Hepatocyte (in vitro differentiated cells): ENCODE measurements around the gene ECSCR. TPM values are rescaled to one million over a fixed set of nuclear protein-coding genes. Genes with fewer than 3 reads are reported as not detected.
A peak's percentile ranks its signal among the peaks of the same experiment; 100 is the strongest.

ENCODE experiments used
- DNase-seq: peaks from one replicate; pipeline ENCODE4 v3.0.0-alpha.2; 2016; ENCODE audit warnings: low spot score
- H2AFZ ChIP-seq: fragments of 200-600 bp; sonication (generic); 2 replicates; pipeline ENCODE4 v1.6.0; 2016; ENCODE audit warnings: antibody characterized with exemption, mild to moderate bottlenecking
- H3K27ac ChIP-seq: fragments of 200-600 bp; sonication (generic); 2 replicates; pipeline ENCODE4 v1.5.1; 2016; ENCODE audit warnings: mild to moderate bottlenecking
- H3K27me3 ChIP-seq: fragments of 200-600 bp; sonication (generic); 2 replicates; pipeline ENCODE4 v1.6.1; 2016
- H3K36me3 ChIP-seq: fragments of 200-600 bp; sonication (generic); replicated peaks from 2 replicates; pipeline ENCODE4 v1.5.1; 2016; ENCODE audit warnings: low read depth; ENCODE audit not compliant: insufficient read depth
- H3K4me1 ChIP-seq: fragments of 200-600 bp; sonication (generic); 2 replicates; pipeline ENCODE4 v1.5.1; 2016; ENCODE audit warnings: mild to moderate bottlenecking, moderate library complexity; ENCODE audit not compliant: insufficient read depth
- H3K4me2 ChIP-seq: fragments of 200-600 bp; sonication (generic); 2 replicates; pipeline ENCODE4 v1.6.0; 2016
- H3K4me3 ChIP-seq: fragments of 200-600 bp; sonication (generic); 2 replicates; pipeline ENCODE4 v1.5.1; 2016; ENCODE audit warnings: mild to moderate bottlenecking
- H3K79me2 ChIP-seq: fragments of 200-600 bp; sonication (generic); 2 replicates; pipeline ENCODE4 v1.6.0; 2017; ENCODE audit warnings: mild to moderate bottlenecking
- H3K9me2 ChIP-seq: fragments of 200-600 bp; sonication (generic); replicated peaks from 2 replicates; pipeline ENCODE4 v1.6.0; 2017; ENCODE audit warnings: mild to moderate bottlenecking; ENCODE audit not compliant: insufficient read depth
- H3K9me3 ChIP-seq: fragments of 200-600 bp; sonication (generic); 2 replicates; pipeline ENCODE4 v1.5.1; 2016; ENCODE audit warnings: low read depth, mild to moderate bottlenecking
- H4K20me1 ChIP-seq: fragments of 200-600 bp; sonication (generic); 2 replicates; pipeline ENCODE4 v1.6.0; 2016; ENCODE audit warnings: mild to moderate bottlenecking; ENCODE audit not compliant: insufficient read depth, poor library complexity, severe bottlenecking
- CTCF ChIP-seq: fragments of 200-600 bp; sonication (generic); IDR thresholded peaks from 2 replicates; pipeline ENCODE4 v1.5.1; 2016; ENCODE audit warnings: antibody characterized with exemption, mild to moderate bottlenecking; ENCODE audit not compliant: poor library complexity
- EZH2 ChIP-seq: fragments of 200-600 bp; sonication (generic); IDR thresholded peaks from 2 replicates; pipeline ENCODE4 v1.6.1; 2016; ENCODE audit warnings: antibody characterized with exemption, mild to moderate bottlenecking, borderline replicate concordance
- EZH2phosphoT487 ChIP-seq: fragments of 200-600 bp; sonication (generic); IDR thresholded peaks from one replicate; pipeline ENCODE4 v1.6.1; 2018; ENCODE audit warnings: antibody characterized with exemption, mild to moderate bottlenecking, low read depth, moderate library complexity; ENCODE audit not compliant: unreplicated experiment, severe bottlenecking
- WGBS: methylation state at CpG from one replicate; pipeline ENCODE4 v1.1.6; 2016; ENCODE audit warnings: low lambda C conversion rate; ENCODE audit errors: missing lambda C conversion rate; 5-methylcytosine and 5-hydroxymethylcytosine counted together
- polyA plus RNA-seq: library from polyadenylated mRNA; unstranded; fragments of >200 nt; fragmentation: Nextera tagmentation; extraction: Ambion mirVana; gene quantifications from 2 replicates; pipeline ENCODE4 v1.2.1, GENCODE V29; 2016
- total RNA-seq: library from RNA; depleted of rRNA; stranded (reverse); fragments of >200 nt; gene quantifications from 2 replicates; pipeline ENCODE4 v1.2.3, GENCODE V29; 2014

The ECSCR gene
- total and polyA plus RNA-seq, 2 experiments from 2014 or later, result 0.27 to 0.42 TPM

- no peaks in the 10 kb centered on the region for H3K79me2 ChIP-seq
- peaks cover 11% of the 10 kb centered on the region for H3K4me1 ChIP-seq
- H3K9me2 ChIP-seq, result no peaks in the 10 kb centered on the region
- H3K27me3 ChIP-seq, result no peaks in the 10 kb centered on the region
- no peaks in the 10 kb centered on the region for H4K20me1 ChIP-seq
- H3K27ac ChIP-seq, result peak within 1 kb of the TSS; percentile 98
- DNase-seq, result peak; percentile 95
- H3K4me3 ChIP-seq, result peak within 1 kb of the TSS; percentile 90
- no peaks in the 10 kb centered on the region for H3K36me3 ChIP-seq
- 6% methylated on average over 39 of the region's 49 CpGs for WGBS
- H3K4me2 ChIP-seq, result peak within 1 kb of the TSS; percentile 88
- H2AFZ ChIP-seq, result peak within 1 kb of the TSS; percentile 97
- TF ChIP-seq CTCF (no peak), EZH2phosphoT487 (no peak), EZH2 (no peak)
- no peaks in the 10 kb centered on the region for H3K9me3 ChIP-seq
These were observed 23.3 kb downstream of the ECSCR start, which contains the start of gene DNAJC18 for GRCh38 chr5:139439013-139439903. TSS of gene DNAJC18 (minus strand) at chr5:139439525. CDS start at chr5:139439445, 80 bp downstream.

DNA sequence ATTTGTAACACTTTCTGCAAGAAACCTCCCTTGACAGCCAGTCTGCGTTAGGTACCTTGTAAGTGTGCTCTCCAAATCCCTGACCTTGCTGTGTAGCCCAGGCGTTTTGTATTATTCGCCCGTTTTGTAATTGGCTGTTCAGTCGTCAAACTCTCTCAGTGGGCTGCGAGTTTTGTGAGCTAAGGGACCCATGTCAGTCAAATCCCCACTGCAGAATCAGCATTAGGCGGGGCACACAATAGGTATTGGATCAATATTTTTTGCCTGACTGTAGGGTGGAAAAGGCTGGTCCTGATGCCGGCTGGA, 23.9 kb downstream of the ECSCR start:
- H3K9me3 ChIP-seq, result no peaks in the 10 kb centered on the region
- H3K4me2 ChIP-seq, result peak overlapping the region; percentile 88
- peak overlapping the region; percentile 90 for H3K4me3 ChIP-seq
- H2AFZ ChIP-seq, result peak overlapping the region; percentile 97
- H3K4me1 ChIP-seq, result peaks cover 8% of the 10 kb centered on the region
- TF ChIP-seq EZH2, result no peak
- TF ChIP-seq EZH2phosphoT487, result no peak
- TF ChIP-seq CTCF, result no peak
- no peaks in the 10 kb centered on the region for H3K79me2 ChIP-seq
- no peak for DNase-seq
- no peaks in the 10 kb centered on the region for H3K36me3 ChIP-seq
- H3K9me2 ChIP-seq, result no peaks in the 10 kb centered on the region
- 32% methylated on average over 8 of the region's 8 CpGs for WGBS
- peak overlapping the region; percentile 98 for H3K27ac ChIP-seq
- no peaks in the 10 kb centered on the region for H3K27me3 ChIP-seq
- no peaks in the 10 kb centered on the region for H4K20me1 ChIP-seq

DNA sequence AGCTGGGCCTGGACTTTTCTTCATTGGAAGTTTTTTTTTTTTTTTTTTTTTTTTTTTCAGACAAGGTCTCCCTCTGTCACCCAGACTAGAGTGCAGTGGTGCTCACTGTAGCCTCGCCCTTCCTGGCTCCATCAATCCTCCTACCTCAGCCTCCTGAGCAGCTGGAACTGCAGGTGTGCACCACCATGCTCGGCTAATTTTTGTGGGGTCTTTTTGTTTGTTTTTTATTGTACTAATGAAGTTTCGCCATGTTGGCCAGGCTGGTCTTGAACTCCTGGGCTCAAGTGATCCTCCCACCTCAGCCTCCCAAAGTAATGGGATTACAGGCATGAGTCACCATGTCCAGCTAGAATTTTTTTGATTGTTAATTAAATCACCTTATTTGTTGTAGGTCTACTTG, 26.9 kb downstream of the ECSCR start:
- no peak overlapping the region for H3K4me3 ChIP-seq
- no peak for TF ChIP-seq CTCF
- H3K27me3 ChIP-seq, result no peaks in the 10 kb centered on the region
- no peak overlapping the region for H3K27ac ChIP-seq
- H2AFZ ChIP-seq, result no peak overlapping the region
- no peaks in the 10 kb centered on the region for H3K79me2 ChIP-seq
- H3K4me2 ChIP-seq, result no peak overlapping the region
- H4K20me1 ChIP-seq, result no peaks in the 10 kb centered on the region
- DNase-seq, result no peak
- H3K36me3 ChIP-seq, result no peaks in the 10 kb centered on the region
- H3K4me1 ChIP-seq, result peaks cover 6% of the 10 kb centered on the region
- H3K9me3 ChIP-seq, result no peaks in the 10 kb centered on the region
- 92% methylated on average over 3 of the region's 3 CpGs for WGBS
- H3K9me2 ChIP-seq, result no peaks in the 10 kb centered on the region
